Activated CD4-positive, alpha-beta T cell treated with anti-CD3 and anti-CD28 coated beads, Interleukin-2, amount 10 ng/mL, durations not matched to agents 24 days and 14 days (primary cell): ENCODE measurements around the gene MBNL2. TPM values are rescaled to one million over a fixed set of nuclear protein-coding genes. Genes with fewer than 3 reads are reported as not detected.

ENCODE experiments used
- DNase-seq: peaks from one replicate; pipeline ENCODE4 v3.0.0; 2022
- H3K27ac Mint-ChIP-seq: one replicate; pipeline ENCODE4 v1.8.0; 2022; ENCODE audit warnings: mild to moderate bottlenecking, mixed read lengths
- H3K27me3 Mint-ChIP-seq: one replicate; pipeline ENCODE4 v1.8.0; 2022; ENCODE audit warnings: mixed read lengths
- H3K36me3 Mint-ChIP-seq: one replicate; pipeline ENCODE4 v1.8.0; 2022; ENCODE audit warnings: low read depth, mild to moderate bottlenecking, mixed read lengths
- H3K4me1 Mint-ChIP-seq: one replicate; pipeline ENCODE4 v1.8.0; 2021; ENCODE audit warnings: mixed read lengths
- H3K4me3 Mint-ChIP-seq: one replicate; pipeline ENCODE4 v1.8.0; 2022; ENCODE audit warnings: mild to moderate bottlenecking, moderate library complexity, mixed read lengths
- H3K9me3 Mint-ChIP-seq: one replicate; pipeline ENCODE4 v1.8.0; 2021; ENCODE audit warnings: mixed read lengths
- intact Hi-C: fragments of 100-400 bp; cut with micrococcal nuclease; formaldehyde crosslinking; loops from one replicate; pipeline ENCODE4 v1.15.1; 2023
- total RNA-seq: library from RNA; stranded (reverse); gene quantifications from 2 replicates; pipeline ENCODE4 v1.2.3, GENCODE V29; 2022

MBNL2 gene
- total RNA-seq, 1 donor from 2014 or later = 22.0 TPM

- no peaks in the 10 kb centered on the region for H3K27me3 Mint-ChIP-seq
- intact Hi-C loops = no loop called here
Observed at GRCh38 chr13:97242755-97243497, 20.8 kb downstream of the MBNL2 start.

GRCh38 chr13:97243915-97244781 lies 22.0 kb downstream of the MBNL2 start:
- Mint-ChIP-seq H3K9me3 (no peaks in the 10 kb centered on the region), H3K27ac (no peak overlapping the region), H3K27me3 (no peaks in the 10 kb centered on the region), H3K4me3 (no peak overlapping the region), H3K4me1 (peaks cover 4% of the 10 kb centered on the region), H3K36me3 (no peaks in the 10 kb centered on the region)
- intact Hi-C loops = no loop called here
- no peak for DNase-seq

More at GRCh38 chr13:97242755-97243497, 20.8 kb downstream of the MBNL2 start:
- Mint-ChIP-seq H3K36me3 (peaks cover 4% of the 10 kb centered on the region), H3K9me3 (peaks cover 2% of the 10 kb centered on the region), H3K4me1 (peaks cover 13% of the 10 kb centered on the region), H3K27ac (no peak overlapping the region), H3K4me3 (no peak overlapping the region)
- no peak for DNase-seq

GRCh38 chr13:97245011-97245410 lies 22.9 kb downstream of the MBNL2 start:
- no peak overlapping the region for H3K4me3 Mint-ChIP-seq
- intact Hi-C loops = no loop called here
- no peaks in the 10 kb centered on the region for H3K27me3 Mint-ChIP-seq
- DNase-seq = no peak
- H3K36me3 Mint-ChIP-seq = no peaks in the 10 kb centered on the region
- H3K4me1 Mint-ChIP-seq = peaks cover 5% of the 10 kb centered on the region
- no peaks in the 10 kb centered on the region for H3K9me3 Mint-ChIP-seq
- H3K27ac Mint-ChIP-seq = no peak overlapping the region

- H3K9me3 Mint-ChIP-seq = no peaks in the 10 kb centered on the region
- DNase-seq = no peak
- intact Hi-C loops = no loop called here
- H3K27ac Mint-ChIP-seq = no peak overlapping the region
- no peaks in the 10 kb centered on the region for H3K36me3 Mint-ChIP-seq
- H3K4me3 Mint-ChIP-seq = no peak overlapping the region
- peaks cover 3% of the 10 kb centered on the region for H3K4me1 Mint-ChIP-seq
- no peaks in the 10 kb centered on the region for H3K27me3 Mint-ChIP-seq
Observed at GRCh38 chr13:97246596-97247158, 24.5 kb downstream of the MBNL2 start.

- H3K27ac Mint-ChIP-seq = no peak overlapping the region
- no peaks in the 10 kb centered on the region for H3K36me3 Mint-ChIP-seq
- peaks cover 3% of the 10 kb centered on the region for H3K4me1 Mint-ChIP-seq
- no peak for DNase-seq
- no peaks in the 10 kb centered on the region for H3K27me3 Mint-ChIP-seq
- no peak overlapping the region for H3K4me3 Mint-ChIP-seq
- intact Hi-C loops = no loop called here
- no peaks in the 10 kb centered on the region for H3K9me3 Mint-ChIP-seq
Observed at GRCh38 chr13:97248243-97248642, 26.1 kb downstream of the MBNL2 start.

- no peak for DNase-seq
- intact Hi-C loops = no loop called here
- H3K27me3 Mint-ChIP-seq = no peaks in the 10 kb centered on the region
- H3K4me1 Mint-ChIP-seq = peaks cover 3% of the 10 kb centered on the region
- no peak overlapping the region for H3K27ac Mint-ChIP-seq
- no peak overlapping the region for H3K4me3 Mint-ChIP-seq
- H3K9me3 Mint-ChIP-seq = no peaks in the 10 kb centered on the region
- H3K36me3 Mint-ChIP-seq = no peaks in the 10 kb centered on the region
Observed at GRCh38 chr13:97249093-97249795, 27.1 kb downstream of the MBNL2 start.

- no peak for DNase-seq
- Mint-ChIP-seq H3K36me3 (no peaks in the 10 kb centered on the region), H3K4me3 (no peak overlapping the region), H3K27me3 (no peaks in the 10 kb centered on the region), H3K27ac (no peak overlapping the region), H3K9me3 (no peaks in the 10 kb centered on the region), H3K4me1 (peaks cover 6% of the 10 kb centered on the region)
- intact Hi-C loops = no loop called here
Observed at GRCh38 chr13:97249796-97250495, 27.8 kb downstream of the MBNL2 start.

- Mint-ChIP-seq H3K9me3 (no peaks in the 10 kb centered on the region), H3K4me1 (peaks cover 11% of the 10 kb centered on the region), H3K27ac (no peak overlapping the region), H3K27me3 (no peaks in the 10 kb centered on the region), H3K4me3 (no peak overlapping the region), H3K36me3 (peaks cover 3% of the 10 kb centered on the region)
- intact Hi-C loops = no loop called here
- DNase-seq = no peak
Observed at GRCh38 chr13:97250560-97250959, 28.4 kb downstream of the MBNL2 start.

- no peak for DNase-seq
- no peak overlapping the region for H3K27ac Mint-ChIP-seq
- H3K27me3 Mint-ChIP-seq = no peaks in the 10 kb centered on the region
- peaks cover 30% of the 10 kb centered on the region for H3K4me1 Mint-ChIP-seq
- peaks cover 11% of the 10 kb centered on the region for H3K36me3 Mint-ChIP-seq
- H3K9me3 Mint-ChIP-seq = peaks cover 1% of the 10 kb centered on the region
- intact Hi-C loops = no loop called here
- H3K4me3 Mint-ChIP-seq = no peak overlapping the region
Observed at GRCh38 chr13:97252735-97253134, 30.6 kb downstream of the MBNL2 start.

GRCh38 chr13:97253581-97254293 lies 31.6 kb downstream of the MBNL2 start:
- Mint-ChIP-seq H3K4me3 (no peak overlapping the region), H3K9me3 (peaks cover 3% of the 10 kb centered on the region), H3K27me3 (no peaks in the 10 kb centered on the region), H3K4me1 (peaks cover 37% of the 10 kb centered on the region), H3K27ac (no peak overlapping the region), H3K36me3 (peaks cover 13% of the 10 kb centered on the region)
- no peak for DNase-seq
- intact Hi-C loops = no loop called here

GRCh38 chr13:97254816-97255215 lies 32.7 kb downstream of the MBNL2 start:
- intact Hi-C loops = loop anchor here (5.0 kb wide), 1 partner anchor 113 kb away; no protein-coding TSS in a partner anchor
- Mint-ChIP-seq H3K36me3 (peaks cover 13% of the 10 kb centered on the region), H3K9me3 (peaks cover 3% of the 10 kb centered on the region), H3K27me3 (no peaks in the 10 kb centered on the region), H3K4me3 (no peak overlapping the region), H3K4me1 (peaks cover 47% of the 10 kb centered on the region), H3K27ac (no peak overlapping the region)
- peak; percentile 52 for DNase-seq

- peaks cover 3% of the 10 kb centered on the region for H3K9me3 Mint-ChIP-seq
- DNase-seq = peak; percentile 52
- no peaks in the 10 kb centered on the region for H3K27me3 Mint-ChIP-seq
- peaks cover 51% of the 10 kb centered on the region for H3K4me1 Mint-ChIP-seq
- peaks cover 13% of the 10 kb centered on the region for H3K36me3 Mint-ChIP-seq
- no peak overlapping the region for H3K4me3 Mint-ChIP-seq
- intact Hi-C loops = loop anchor here (1.0 to 5.0 kb wide), 2 partner anchors 113 to 129 kb away; no protein-coding TSS in a partner anchor
- H3K27ac Mint-ChIP-seq = peak overlapping the region; percentile 77
Observed at GRCh38 chr13:97255515-97256021, 33.4 kb downstream of the MBNL2 start.
